Measurements from ENCODE around the gene KRTAP5-6. TPM values are rescaled to one million over a fixed set of nuclear protein-coding genes. Genes with fewer than 3 reads are reported as not detected.
"Not testable (repeated sequence)": the region's sequence is repeated elsewhere in the genome, so short reads cannot be mapped to it uniquely, and the experiment has no call there.

The KRTAP5-6 gene
- total RNA-seq, 3 donors from 2014 or later = not detected

- DNase-seq (ENCODE audit: low spot score in 2 of 2); intact Hi-C loops (cut with DNase I; ENCODE audit: low total_unique reads); H3K36me3 ChIP-seq; H3K4me1 ChIP-seq; H3K4me3 ChIP-seq; H3K9me3 ChIP-seq; H3K27ac ChIP-seq: not testable (repeated sequence)
- peaks cover 0 to 20% of the 10 kb centered on the region in 2 donors for H3K27me3 ChIP-seq
Measured at GRCh38 chr11:1688336-1688947, 8.6 kb upstream of the KRTAP5-6 start.

GRCh38 chr11:1689250-1690166 is 7.5 kb upstream of the KRTAP5-6 start:
- not testable (repeated sequence) for H3K27ac ChIP-seq; H3K4me3 ChIP-seq; DNase-seq (ENCODE audit: low spot score in 2 of 2); H3K36me3 ChIP-seq; H3K9me3 ChIP-seq
- H3K4me1 ChIP-seq = peaks cover 10 to 12% of the 10 kb centered on the region in 2 donors
- peaks cover 0 to 20% of the 10 kb centered on the region in 2 donors for H3K27me3 ChIP-seq
- intact Hi-C loops (cut with DNase I; ENCODE audit: low total_unique reads) = loop anchor here (5.0 kb wide), 1 partner anchor 468 kb away; no protein-coding TSS in a partner anchor

GRCh38 chr11:1690167-1691025 is 6.6 kb upstream of the KRTAP5-6 start:
- DNase-seq (ENCODE audit: low spot score in 2 of 2) = no peak
- intact Hi-C loops (cut with DNase I; ENCODE audit: low total_unique reads) = loop anchor here (5.0 kb wide), 1 partner anchor 467 kb away; no protein-coding TSS in a partner anchor
- H3K27me3 ChIP-seq = peaks cover 0 to 20% of the 10 kb centered on the region in 2 donors
- H3K27ac ChIP-seq = no peak overlapping the region
- TF ChIP-seq POLR2A (IDR thresholded peaks at IDR 0.05) (no peak), CTCF (IDR thresholded peaks at IDR 0.05) (no peak), POLR2AphosphoS5 (IDR thresholded peaks at IDR 0.05) (no peak)
- H3K4me1 ChIP-seq = peaks cover 10 to 12% of the 10 kb centered on the region in 2 donors
- no peak overlapping the region for H3K4me3 ChIP-seq
- H3K9me3 ChIP-seq = no peaks in the 10 kb centered on the region
- no peaks in the 10 kb centered on the region for H3K36me3 ChIP-seq

GRCh38 chr11:1691026-1691877 is 5.7 kb upstream of the KRTAP5-6 start:
- Histone ChIP-seq H3K4me3 (no peak overlapping the region), H3K27ac (no peak overlapping the region), H3K9me3 (no peaks in the 10 kb centered on the region), H3K4me1 (peaks cover 10 to 12% of the 10 kb centered on the region in 2 donors), H3K36me3 (no peaks in the 10 kb centered on the region), H3K27me3 (peaks cover 0 to 20% of the 10 kb centered on the region in 2 donors)
- intact Hi-C loops (cut with DNase I; ENCODE audit: low total_unique reads) = loop anchor here (5.0 kb wide), 1 partner anchor 466 kb away; no protein-coding TSS in a partner anchor
- no peak for DNase-seq (ENCODE audit: low spot score in 2 of 2)
- TF ChIP-seq POLR2A (IDR thresholded peaks at IDR 0.05) = no peak
- no peak for TF ChIP-seq POLR2AphosphoS5 (IDR thresholded peaks at IDR 0.05)
- no peak for TF ChIP-seq CTCF (IDR thresholded peaks at IDR 0.05)

GRCh38 chr11:1691878-1692707 is 4.9 kb upstream of the KRTAP5-6 start:
- Histone ChIP-seq H3K4me3 (no peak overlapping the region), H3K27ac (no peak overlapping the region), H3K27me3 (peaks cover 0 to 20% of the 10 kb centered on the region in 2 donors), H3K4me1 (peaks cover 10 to 12% of the 10 kb centered on the region in 2 donors), H3K9me3 (no peaks in the 10 kb centered on the region), H3K36me3 (no peaks in the 10 kb centered on the region)
- no peak for TF ChIP-seq POLR2A (IDR thresholded peaks at IDR 0.05)
- TF ChIP-seq POLR2AphosphoS5 (IDR thresholded peaks at IDR 0.05) = no peak
- TF ChIP-seq CTCF (IDR thresholded peaks at IDR 0.05) = no peak
- DNase-seq (ENCODE audit: low spot score in 2 of 2) = no peak
- intact Hi-C loops (cut with DNase I; ENCODE audit: low total_unique reads) = loop anchor here (2.0 to 5.0 kb wide), 3 partner anchors 77 to 465 kb away; no protein-coding TSS in a partner anchor
